SU-DHL-6 (cell line): ENCODE measurements around the gene TMC3.

ENCODE experiments used
- EZH2phosphoT487 ChIP-seq: fragments of 200-600 bp; sonication (generic), shearing (Covaris generic); conservative IDR thresholded peaks from 2 replicates; pipeline ENCODE4 v1.6.1; 2018; ENCODE audit warnings: mild to moderate bottlenecking, antibody characterized with exemption, low read length, moderate library complexity, mixed read lengths
- TF ChIP-seq, protein P1 (sequence below): fragments of 200-600 bp; sonication (generic); IDR thresholded peaks from one replicate; pipeline ENCODE4 v1.5.1; 2017; ENCODE audit warnings: antibody characterized with exemption, mild to moderate bottlenecking, low read length, moderate library complexity; ENCODE audit not compliant: insufficient read depth, poor library complexity, severe bottlenecking

DNA sequence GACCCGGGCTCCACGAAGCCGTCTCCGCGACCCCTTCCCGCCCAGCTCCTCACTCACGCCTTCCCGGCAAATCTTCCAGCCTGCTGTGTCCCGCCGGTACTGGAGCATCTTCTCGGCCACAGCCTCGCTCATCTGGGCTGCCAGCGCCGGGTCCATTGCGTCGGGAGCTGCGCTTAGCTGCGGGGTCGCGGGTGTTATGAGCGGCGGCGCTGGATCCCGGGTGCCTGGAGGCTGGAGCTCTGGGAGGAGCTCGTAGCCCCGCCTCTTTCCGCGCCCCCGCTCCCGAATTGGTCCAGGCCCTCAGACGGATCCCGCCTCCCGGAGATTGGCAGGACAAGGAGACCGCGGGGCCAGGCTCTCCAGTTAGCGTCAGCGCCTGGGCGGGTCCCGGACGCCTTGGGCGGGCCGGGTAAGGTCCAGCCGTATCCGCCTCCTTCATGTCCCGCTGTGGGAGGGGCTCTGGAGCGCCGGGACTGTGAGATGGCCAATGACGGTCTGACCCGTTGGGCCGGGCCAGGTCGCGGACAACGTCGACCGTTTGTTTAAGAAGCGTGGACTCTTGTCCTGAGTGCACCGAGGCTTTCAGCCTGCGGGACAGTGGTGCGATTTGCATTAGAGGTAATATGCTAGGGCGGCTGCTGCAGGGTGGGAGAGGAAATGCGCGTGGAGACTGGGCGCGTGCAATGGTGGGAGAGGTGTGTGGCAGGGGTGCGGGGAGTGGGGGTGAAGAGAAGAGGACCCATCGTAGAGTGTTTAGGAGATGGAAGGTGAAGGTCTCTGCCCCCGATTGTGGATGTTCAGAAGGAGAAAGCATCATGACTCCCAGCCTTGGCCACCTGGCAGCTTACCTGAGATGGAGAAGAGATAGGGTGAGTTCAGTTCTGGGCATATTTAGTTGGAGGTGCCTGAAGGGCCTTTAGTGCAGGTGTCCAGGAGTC, 49.8 kb downstream of the TMC3 start, which contains the start of gene STARD5:
- TF ChIP-seq, protein P1, sequence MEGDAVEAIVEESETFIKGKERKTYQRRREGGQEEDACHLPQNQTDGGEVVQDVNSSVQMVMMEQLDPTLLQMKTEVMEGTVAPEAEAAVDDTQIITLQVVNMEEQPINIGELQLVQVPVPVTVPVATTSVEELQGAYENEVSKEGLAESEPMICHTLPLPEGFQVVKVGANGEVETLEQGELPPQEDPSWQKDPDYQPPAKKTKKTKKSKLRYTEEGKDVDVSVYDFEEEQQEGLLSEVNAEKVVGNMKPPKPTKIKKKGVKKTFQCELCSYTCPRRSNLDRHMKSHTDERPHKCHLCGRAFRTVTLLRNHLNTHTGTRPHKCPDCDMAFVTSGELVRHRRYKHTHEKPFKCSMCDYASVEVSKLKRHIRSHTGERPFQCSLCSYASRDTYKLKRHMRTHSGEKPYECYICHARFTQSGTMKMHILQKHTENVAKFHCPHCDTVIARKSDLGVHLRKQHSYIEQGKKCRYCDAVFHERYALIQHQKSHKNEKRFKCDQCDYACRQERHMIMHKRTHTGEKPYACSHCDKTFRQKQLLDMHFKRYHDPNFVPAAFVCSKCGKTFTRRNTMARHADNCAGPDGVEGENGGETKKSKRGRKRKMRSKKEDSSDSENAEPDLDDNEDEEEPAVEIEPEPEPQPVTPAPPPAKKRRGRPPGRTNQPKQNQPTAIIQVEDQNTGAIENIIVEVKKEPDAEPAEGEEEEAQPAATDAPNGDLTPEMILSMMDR = no peak
- TF ChIP-seq EZH2phosphoT487 = no peak
